ENCODE results near the gene RFX3.

The RFX3 gene

GRCh38 chr9:3511551-3511950 lies 14.2 kb downstream of the RFX3 start:
- no peak for TF ChIP-seq EZH2 (IDR thresholded peaks at IDR 0.05; ENCODE audit: borderline replicate concordance, low read length)
- TF ChIP-seq, protein P1, sequence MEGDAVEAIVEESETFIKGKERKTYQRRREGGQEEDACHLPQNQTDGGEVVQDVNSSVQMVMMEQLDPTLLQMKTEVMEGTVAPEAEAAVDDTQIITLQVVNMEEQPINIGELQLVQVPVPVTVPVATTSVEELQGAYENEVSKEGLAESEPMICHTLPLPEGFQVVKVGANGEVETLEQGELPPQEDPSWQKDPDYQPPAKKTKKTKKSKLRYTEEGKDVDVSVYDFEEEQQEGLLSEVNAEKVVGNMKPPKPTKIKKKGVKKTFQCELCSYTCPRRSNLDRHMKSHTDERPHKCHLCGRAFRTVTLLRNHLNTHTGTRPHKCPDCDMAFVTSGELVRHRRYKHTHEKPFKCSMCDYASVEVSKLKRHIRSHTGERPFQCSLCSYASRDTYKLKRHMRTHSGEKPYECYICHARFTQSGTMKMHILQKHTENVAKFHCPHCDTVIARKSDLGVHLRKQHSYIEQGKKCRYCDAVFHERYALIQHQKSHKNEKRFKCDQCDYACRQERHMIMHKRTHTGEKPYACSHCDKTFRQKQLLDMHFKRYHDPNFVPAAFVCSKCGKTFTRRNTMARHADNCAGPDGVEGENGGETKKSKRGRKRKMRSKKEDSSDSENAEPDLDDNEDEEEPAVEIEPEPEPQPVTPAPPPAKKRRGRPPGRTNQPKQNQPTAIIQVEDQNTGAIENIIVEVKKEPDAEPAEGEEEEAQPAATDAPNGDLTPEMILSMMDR (IDR thresholded peaks at IDR 0.05; ENCODE audit: low read length) = no peak

GRCh38 chr9:3510796-3511195 lies 15.0 kb downstream of the RFX3 start:
- H3K27me3 ChIP-seq (ENCODE audit: insufficient read depth, low read length) = no peaks in the 10 kb centered on the region
- H3K4me1 ChIP-seq (ENCODE audit: insufficient read depth, low read length, severe bottlenecking) = peaks cover 73% of the 10 kb centered on the region
- H3K27ac ChIP-seq (ENCODE audit: low read depth, low read length, poor library complexity, severe bottlenecking) = peak overlapping the region; percentile 80
- peaks cover 66% of the 10 kb centered on the region for H3K79me2 ChIP-seq (ENCODE audit: insufficient read depth, low read length)
- H2AFZ ChIP-seq (ENCODE audit: low read length) = no peak overlapping the region
- no peak for TF ChIP-seq EZH2 (IDR thresholded peaks at IDR 0.05; ENCODE audit: borderline replicate concordance, low read length)
- TF ChIP-seq, protein P1 (IDR thresholded peaks at IDR 0.05; ENCODE audit: low read length) = no peak
- H3K9me2 ChIP-seq (ENCODE audit: low read depth, low read length) = no peaks in the 10 kb centered on the region
- no peaks in the 10 kb centered on the region for H3K9me3 ChIP-seq (ENCODE audit: low read length)
- H3F3A ChIP-seq (ENCODE audit: insufficient read depth, low read length) = peaks cover 2% of the 10 kb centered on the region; the same call in 1 of the 2 replicates
- no peak overlapping the region for H3K4me3 ChIP-seq (ENCODE audit: low read depth, low read length, poor library complexity, severe bottlenecking)
- H3K9ac ChIP-seq (ENCODE audit: low read length) = no peak overlapping the region; the same call in 1 of the 2 replicates
- peaks cover 2% of the 10 kb centered on the region; the same call in 1 of the 2 replicates for H3K36me3 ChIP-seq (ENCODE audit: insufficient read depth, low read length)
- no peaks in the 10 kb centered on the region for H4K20me1 ChIP-seq (ENCODE audit: insufficient read depth, low read length)
- H3K4me2 ChIP-seq (ENCODE audit: low read length) = no peak overlapping the region

More at GRCh38 chr9:3511551-3511950, 14.2 kb downstream of the RFX3 start:
- no peak overlapping the region for H3K9ac ChIP-seq (ENCODE audit: low read length)
- no peaks in the 10 kb centered on the region for H3F3A ChIP-seq (ENCODE audit: insufficient read depth, low read length)
- peaks cover 73% of the 10 kb centered on the region for H3K4me1 ChIP-seq (ENCODE audit: insufficient read depth, low read length, severe bottlenecking)
- no peaks in the 10 kb centered on the region for H3K27me3 ChIP-seq (ENCODE audit: insufficient read depth, low read length)
- H3K27ac ChIP-seq (ENCODE audit: low read depth, low read length, poor library complexity, severe bottlenecking) = peak overlapping the region; percentile 80
- no peaks in the 10 kb centered on the region for H3K9me3 ChIP-seq (ENCODE audit: low read length)
- H3K4me2 ChIP-seq (ENCODE audit: low read length) = no peak overlapping the region
- no peaks in the 10 kb centered on the region for H4K20me1 ChIP-seq (ENCODE audit: insufficient read depth, low read length)
- peaks cover 69% of the 10 kb centered on the region for H3K79me2 ChIP-seq (ENCODE audit: insufficient read depth, low read length)
- no peaks in the 10 kb centered on the region; the same call in 1 of the 2 replicates for H3K36me3 ChIP-seq (ENCODE audit: insufficient read depth, low read length)
- H3K9me2 ChIP-seq (ENCODE audit: low read depth, low read length) = no peaks in the 10 kb centered on the region
- no peak overlapping the region for H2AFZ ChIP-seq (ENCODE audit: low read length)
- H3K4me3 ChIP-seq (ENCODE audit: low read depth, low read length, poor library complexity, severe bottlenecking) = no peak overlapping the region

DNA sequence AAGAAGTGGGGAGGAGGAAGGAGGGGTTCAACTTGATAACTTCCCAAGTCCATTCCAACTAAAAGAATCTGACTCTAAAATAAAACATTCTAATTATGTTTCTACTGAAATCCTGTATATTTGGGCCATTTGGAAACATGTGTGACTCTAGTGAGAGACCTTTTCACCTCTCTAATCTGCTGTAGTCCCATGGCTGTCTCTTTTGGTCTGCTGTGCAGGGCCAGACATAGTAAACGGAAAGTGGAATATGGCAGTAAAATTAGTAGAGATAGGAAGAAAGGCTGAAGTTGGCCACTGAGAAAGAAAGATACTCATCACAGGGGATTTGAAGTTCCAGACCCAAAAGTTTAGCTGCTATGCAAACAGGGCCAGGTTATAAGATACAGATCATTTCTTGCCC lies 15.9 kb downstream of the RFX3 start:
- H3K9me3 ChIP-seq (ENCODE audit: low read length) = no peaks in the 10 kb centered on the region
- no peaks in the 10 kb centered on the region for H3K27me3 ChIP-seq (ENCODE audit: insufficient read depth, low read length)
- no peak overlapping the region for H2AFZ ChIP-seq (ENCODE audit: low read length)
- no peaks in the 10 kb centered on the region for H3K9me2 ChIP-seq (ENCODE audit: low read depth, low read length)
- H3K4me2 ChIP-seq (ENCODE audit: low read length) = peak overlapping the region; percentile 16; the same call in 1 of the 2 replicates
- H3K4me3 ChIP-seq (ENCODE audit: low read depth, low read length, poor library complexity, severe bottlenecking) = no peak overlapping the region
- TF ChIP-seq, protein P1 (IDR thresholded peaks at IDR 0.05; ENCODE audit: low read length) = no peak
- TF ChIP-seq EZH2 (IDR thresholded peaks at IDR 0.05; ENCODE audit: borderline replicate concordance, low read length) = no peak
- H3K36me3 ChIP-seq (ENCODE audit: insufficient read depth, low read length) = peaks cover 5% of the 10 kb centered on the region; the same call in 1 of the 2 replicates
- peaks cover 72% of the 10 kb centered on the region for H3K4me1 ChIP-seq (ENCODE audit: insufficient read depth, low read length, severe bottlenecking)
- peak overlapping the region; percentile 80 for H3K27ac ChIP-seq (ENCODE audit: low read depth, low read length, poor library complexity, severe bottlenecking)
- H4K20me1 ChIP-seq (ENCODE audit: insufficient read depth, low read length) = no peaks in the 10 kb centered on the region
- peaks cover 58% of the 10 kb centered on the region for H3K79me2 ChIP-seq (ENCODE audit: insufficient read depth, low read length)
- peak overlapping the region; percentile 65 for H3K9ac ChIP-seq (ENCODE audit: low read length)
- H3F3A ChIP-seq (ENCODE audit: insufficient read depth, low read length) = peaks cover 5% of the 10 kb centered on the region; the same call in 1 of the 2 replicates

All from OCI-LY1 (cell line).